GM19035 (cell line): ENCODE measurements around the gene SCYGR3.
"Not testable (repeated sequence)": the region's sequence is repeated elsewhere in the genome, so short reads cannot be mapped to it uniquely, and the experiment has no call there.

Experiments
- ATAC-seq: cut with Tn5 transposase; IDR thresholded peaks from one replicate; pipeline ENCODE4 v1.9.1; 2021; ENCODE audit not compliant: unreplicated experiment

Gene SCYGR3

GRCh38 chr2:227614246-227614645, 394 bp downstream of the SCYGR3 start:
- no peak for ATAC-seq

- ATAC-seq: no peak
Observed at GRCh38 chr2:227613272-227613660, 1.4 kb downstream of the SCYGR3 start.

- no peak for ATAC-seq
Observed at GRCh38 chr2:227612546-227613271, 1.9 kb downstream of the SCYGR3 start.

GRCh38 chr2:227610123-227610522, 4.5 kb downstream of the SCYGR3 start:
- no peak for ATAC-seq

- no peak for ATAC-seq
Observed at GRCh38 chr2:227608561-227609338, 5.9 kb downstream of the SCYGR3 start.

GRCh38 chr2:227607941-227608340, 6.7 kb downstream of the SCYGR3 start:
- ATAC-seq: no peak

- ATAC-seq: no peak
Observed at GRCh38 chr2:227606476-227606875, 8.2 kb downstream of the SCYGR3 start.

GRCh38 chr2:227602358-227602757, 12.3 kb downstream of the SCYGR3 start:
- no peak for ATAC-seq

- not testable (repeated sequence) for ATAC-seq
Observed at GRCh38 chr2:227598835-227599503, 15.7 kb downstream of the SCYGR3 start, which contains the start of gene SCYGR2. Gene SCYGR2, plus strand, starts transcription at chr2:227598893. Its CDS starts 0 bp downstream, at chr2:227598893.

GRCh38 chr2:227597998-227598397, 16.6 kb downstream of the SCYGR3 start:
- no peak for ATAC-seq

- ATAC-seq: no peak
Observed at GRCh38 chr2:227597036-227597435, 17.6 kb downstream of the SCYGR3 start.

GRCh38 chr2:227595797-227596196, 18.8 kb downstream of the SCYGR3 start:
- no peak for ATAC-seq

- peak; percentile 70 for ATAC-seq
Observed at GRCh38 chr2:227592694-227593387, 21.8 kb downstream of the SCYGR3 start.

- no peak for ATAC-seq
Observed at GRCh38 chr2:227582369-227582768, 32.3 kb downstream of the SCYGR3 start.

GRCh38 chr2:227579791-227580190, 34.8 kb downstream of the SCYGR3 start:
- no peak for ATAC-seq

- no peak for ATAC-seq
Observed at GRCh38 chr2:227578642-227579041, 36.0 kb downstream of the SCYGR3 start.

- ATAC-seq: no peak
Observed at GRCh38 chr2:227577555-227577954, 37.1 kb downstream of the SCYGR3 start.

GRCh38 chr2:227576812-227577211, 37.8 kb downstream of the SCYGR3 start:
- no peak for ATAC-seq

- ATAC-seq: no peak
Observed at GRCh38 chr2:227576110-227576509, 38.5 kb downstream of the SCYGR3 start.

- no peak for ATAC-seq
Observed at GRCh38 chr2:227570615-227571014, 44.0 kb downstream of the SCYGR3 start.

- ATAC-seq: no peak
Observed at GRCh38 chr2:227568852-227569169, 45.8 kb downstream of the SCYGR3 start.
